ENCODE data around the gene LSP1.

Gene LSP1

DNA sequence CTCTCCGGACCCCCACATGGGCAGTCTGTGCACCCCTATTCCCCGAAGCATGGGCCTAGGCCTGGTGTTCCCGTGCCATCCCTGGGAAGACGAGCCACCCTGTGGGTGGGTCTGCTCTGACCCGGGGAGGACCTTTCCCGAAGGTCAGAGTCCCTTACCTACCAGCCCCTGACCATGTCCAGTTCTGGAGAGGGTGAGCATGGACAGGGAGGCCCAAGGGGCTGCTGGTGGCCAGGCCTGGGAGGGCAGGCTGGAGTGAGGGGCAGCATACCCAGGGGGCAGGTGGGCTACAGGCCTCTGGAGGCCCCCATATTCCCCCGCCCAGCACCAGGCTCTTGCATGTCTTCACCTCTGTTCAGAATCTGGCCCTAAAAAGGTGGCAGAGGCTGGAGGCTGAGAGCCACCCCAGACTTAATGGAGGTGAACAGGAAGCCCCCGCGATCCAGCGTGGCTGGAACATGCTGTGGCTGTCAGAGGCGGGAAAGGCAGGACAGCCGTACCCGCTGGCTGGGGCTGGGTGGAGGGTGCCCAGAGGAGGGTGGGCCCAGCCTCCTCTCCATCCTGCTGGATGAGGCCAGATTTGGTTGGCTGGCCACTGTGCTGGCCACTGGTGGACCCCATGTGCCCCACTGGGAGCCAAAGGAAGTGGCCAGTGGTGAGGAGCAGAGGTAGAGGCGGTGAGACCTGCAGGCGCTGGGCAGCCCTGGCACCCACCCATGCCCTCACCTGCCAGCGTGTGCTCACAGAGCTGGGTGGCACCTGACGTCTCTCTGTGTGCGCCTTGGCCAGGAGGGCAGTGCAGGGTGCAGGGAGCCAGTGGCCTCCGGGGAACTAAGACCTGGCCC lies 29.3 kb upstream of the LSP1 start:
- no peak for DNase-seq (ENCODE audit: low read depth)
- no peak overlapping the region for H3K4me3 ChIP-seq (ENCODE audit: low read depth, low read length)
- TF ChIP-seq, protein P1, sequence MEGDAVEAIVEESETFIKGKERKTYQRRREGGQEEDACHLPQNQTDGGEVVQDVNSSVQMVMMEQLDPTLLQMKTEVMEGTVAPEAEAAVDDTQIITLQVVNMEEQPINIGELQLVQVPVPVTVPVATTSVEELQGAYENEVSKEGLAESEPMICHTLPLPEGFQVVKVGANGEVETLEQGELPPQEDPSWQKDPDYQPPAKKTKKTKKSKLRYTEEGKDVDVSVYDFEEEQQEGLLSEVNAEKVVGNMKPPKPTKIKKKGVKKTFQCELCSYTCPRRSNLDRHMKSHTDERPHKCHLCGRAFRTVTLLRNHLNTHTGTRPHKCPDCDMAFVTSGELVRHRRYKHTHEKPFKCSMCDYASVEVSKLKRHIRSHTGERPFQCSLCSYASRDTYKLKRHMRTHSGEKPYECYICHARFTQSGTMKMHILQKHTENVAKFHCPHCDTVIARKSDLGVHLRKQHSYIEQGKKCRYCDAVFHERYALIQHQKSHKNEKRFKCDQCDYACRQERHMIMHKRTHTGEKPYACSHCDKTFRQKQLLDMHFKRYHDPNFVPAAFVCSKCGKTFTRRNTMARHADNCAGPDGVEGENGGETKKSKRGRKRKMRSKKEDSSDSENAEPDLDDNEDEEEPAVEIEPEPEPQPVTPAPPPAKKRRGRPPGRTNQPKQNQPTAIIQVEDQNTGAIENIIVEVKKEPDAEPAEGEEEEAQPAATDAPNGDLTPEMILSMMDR (IDR thresholded peaks at IDR 0.05; ENCODE audit: low read depth, low read length), result no peak
- TF ChIP-seq MAX (IDR thresholded peaks at IDR 0.05; ENCODE audit: low read depth, low read length) (no peak), MYC (IDR thresholded peaks at IDR 0.05; ENCODE audit: low read depth, low read length) (no peak), POLR2A (IDR thresholded peaks at IDR 0.05; ENCODE audit: extremely low read depth, insufficient read length) (no peak)

- TF ChIP-seq MYC (IDR thresholded peaks at IDR 0.05; ENCODE audit: low read depth, low read length) (no peak), MAX (IDR thresholded peaks at IDR 0.05; ENCODE audit: low read depth, low read length) (no peak)
- no peak for DNase-seq (ENCODE audit: low read depth)
- H3K4me3 ChIP-seq (ENCODE audit: low read depth, low read length), result no peak overlapping the region
These were observed 28.5 kb upstream of the LSP1 start for GRCh38 chr11:1824221-1825038.

- H3K4me3 ChIP-seq (ENCODE audit: low read depth, low read length), result no peak overlapping the region
- peak; percentile 43 for DNase-seq (ENCODE audit: low read depth)
- TF ChIP-seq MYC (IDR thresholded peaks at IDR 0.05; ENCODE audit: low read depth, low read length), result no peak
- TF ChIP-seq, protein P1 (IDR thresholded peaks at IDR 0.05; ENCODE audit: low read depth, low read length), result peak; percentile 31
These were observed 27.7 kb upstream of the LSP1 start for GRCh38 chr11:1825039-1825740.

DNA sequence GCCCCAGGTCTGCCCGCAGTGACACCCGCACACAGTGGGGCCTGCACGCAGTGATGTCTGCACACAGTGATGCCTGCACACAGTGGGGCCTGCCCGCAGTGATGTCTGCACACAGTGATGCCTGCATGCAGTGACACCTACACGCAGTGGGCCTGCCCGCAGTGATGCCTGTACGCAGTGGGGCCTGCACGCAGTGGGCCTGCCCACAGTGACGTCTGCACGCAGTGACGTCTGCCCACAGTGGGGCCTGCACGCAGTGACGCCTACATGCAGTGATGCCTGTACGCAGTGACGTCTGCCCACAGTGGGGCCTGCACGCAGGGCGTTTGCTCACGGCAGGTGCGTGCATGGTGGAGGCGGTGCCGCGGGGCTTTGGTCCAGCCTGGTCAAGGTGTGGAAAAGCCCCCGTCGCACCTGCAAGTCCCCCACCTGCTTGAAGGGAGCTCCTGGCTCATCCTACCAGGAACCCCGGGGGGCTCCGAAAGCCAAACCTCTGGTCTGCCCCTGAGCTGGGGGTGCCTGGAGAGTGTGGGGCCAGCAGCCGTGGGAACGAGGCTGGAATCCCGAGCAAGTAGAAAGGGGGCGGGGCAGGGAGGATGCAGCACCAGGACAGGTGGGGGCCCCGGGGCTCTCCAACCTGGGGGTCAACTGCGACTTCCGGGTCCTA lies 27.0 kb upstream of the LSP1 start:
- peak; percentile 4 for DNase-seq (ENCODE audit: low read depth)
- TF ChIP-seq MYC (IDR thresholded peaks at IDR 0.05; ENCODE audit: low read depth, low read length), result no peak
- TF ChIP-seq, protein P1 (IDR thresholded peaks at IDR 0.05; ENCODE audit: low read depth, low read length), result no peak
- TF ChIP-seq POLR2A (IDR thresholded peaks at IDR 0.05; ENCODE audit: extremely low read depth, insufficient read length), result no peak
- TF ChIP-seq MAX (IDR thresholded peaks at IDR 0.05; ENCODE audit: low read depth, low read length), result no peak
- H3K4me3 ChIP-seq (ENCODE audit: low read depth, low read length), result no peak overlapping the region

DNA sequence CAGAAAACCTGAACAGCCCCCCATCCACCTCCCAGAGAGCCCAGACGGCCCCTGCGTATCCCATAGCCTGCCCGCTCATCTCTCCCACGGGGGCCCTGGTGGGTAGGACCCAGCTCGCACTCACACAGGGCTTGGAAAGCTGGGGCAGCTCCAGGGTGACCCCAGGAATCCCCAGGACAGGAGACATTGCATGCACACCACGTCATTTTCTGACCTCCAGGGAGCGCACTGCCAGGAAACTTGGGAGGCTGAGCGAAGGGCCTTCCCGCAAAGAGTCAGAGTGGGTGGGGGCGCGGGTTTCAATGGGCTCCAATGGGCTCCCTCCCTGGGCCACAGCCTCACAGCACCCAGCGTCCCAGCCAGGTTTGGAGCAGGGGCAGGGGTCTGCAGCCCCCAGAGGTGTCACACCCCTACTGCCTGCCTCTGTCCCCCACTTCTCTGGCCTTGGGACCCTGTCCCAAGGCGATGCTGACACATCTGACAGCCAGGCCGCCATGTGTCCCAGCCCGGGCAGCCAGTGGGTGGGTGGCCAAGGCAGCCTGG lies 26.3 kb upstream of the LSP1 start:
- peak; percentile 34 for DNase-seq (ENCODE audit: low read depth)

More for the DNA sequence above, 26.3 kb upstream of the LSP1 start:
- no peak overlapping the region for H3K4me3 ChIP-seq (ENCODE audit: low read depth, low read length)
- TF ChIP-seq MAX (IDR thresholded peaks at IDR 0.05; ENCODE audit: low read depth, low read length) (no peak), POLR2A (IDR thresholded peaks at IDR 0.05; ENCODE audit: extremely low read depth, insufficient read length) (no peak), MYC (IDR thresholded peaks at IDR 0.05; ENCODE audit: low read depth, low read length) (no peak)
- TF ChIP-seq, protein P1 (IDR thresholded peaks at IDR 0.05; ENCODE audit: low read depth, low read length), result peak; percentile 43

Measured in NB4 (cell line).